HepG2 (cell line): ENCODE data around the gene ZCCHC3. TPM values are rescaled to one million over a fixed set of nuclear protein-coding genes. Genes with fewer than 3 reads are reported as not detected.

Experiments
- ARNT ChIP-seq: fragments of 450-650 bp; IDR thresholded peaks from 2 replicates; pipeline ENCODE4 v1.6.1; 2017
- BRD4 ChIP-seq: sonication (generic); formaldehyde crosslinking; IDR thresholded peaks from 2 replicates; pipeline ENCODE4 v1.4.0; 2020; ENCODE audit warnings: missing genetic modification reagents
- EEA1 ChIP-seq: sonication (generic); formaldehyde crosslinking; IDR thresholded peaks from 2 replicates; pipeline ENCODE4 v1.5.1; 2020; ENCODE audit warnings: mild to moderate bottlenecking, missing genetic modification reagents, borderline replicate concordance
- HDAC6 ChIP-seq: fragments of 200-600 bp; sonication (generic); IDR thresholded peaks from 2 replicates; pipeline ENCODE4 v1.7.0; 2017; ENCODE audit warnings: mild to moderate bottlenecking, antibody characterized with exemption, low read length, low read depth
- NCOA5 ChIP-seq: sonication (generic); formaldehyde crosslinking; IDR thresholded peaks from 2 replicates; pipeline ENCODE4 v1.4.0; 2020; ENCODE audit warnings: missing genetic modification reagents
- NFIC ChIP-seq: IDR thresholded peaks from 2 replicates; pipeline ENCODE4 v1.6.1; 2012; ENCODE audit warnings: mild to moderate bottlenecking, low read length, inconsistent platforms
- SMAD9 ChIP-seq: sonication (generic); formaldehyde crosslinking; IDR thresholded peaks from 2 replicates; pipeline ENCODE4 v1.5.1; 2020; ENCODE audit warnings: mild to moderate bottlenecking, missing genetic modification reagents
- SNAI1 ChIP-seq: sonication (generic); formaldehyde crosslinking; IDR thresholded peaks from 2 replicates; pipeline ENCODE4 v1.5.0; 2020; ENCODE audit warnings: mild to moderate bottlenecking, missing genetic modification reagents, borderline replicate concordance
- TFAP4 ChIP-seq: sonication (generic); IDR thresholded peaks from 2 replicates; pipeline ENCODE4 v1.6.1; 2016; ENCODE audit warnings: low read depth, borderline replicate concordance
- USF2 ChIP-seq, 2 experiments: sonication (generic) in 1 of 2; formaldehyde crosslinking in 1 of 2; IDR thresholded peaks; 2 replicates each; pipeline versions ENCODE4 v1.5.1 to v1.6.1; 2011 to 2020; ENCODE audit warnings: borderline replicate concordance in 1 of 2, low read depth in 1 of 2, low read length in 1 of 2, mild to moderate bottlenecking in 1 of 2, missing genetic modification reagents in 1 of 2, moderate library complexity in 1 of 2
- YEATS2 ChIP-seq: sonication (generic); formaldehyde crosslinking; IDR thresholded peaks from 2 replicates; pipeline ENCODE4 v1.4.0; 2020; ENCODE audit warnings: missing genetic modification reagents, borderline replicate concordance
- ZBTB8A ChIP-seq: sonication (generic); formaldehyde crosslinking; IDR thresholded peaks from 2 replicates; pipeline ENCODE4 v1.4.0; 2020; ENCODE audit warnings: mild to moderate bottlenecking, low read depth, missing genetic modification reagents, borderline replicate concordance
- ZNF687 ChIP-seq: sonication (generic); formaldehyde crosslinking; IDR thresholded peaks from 2 replicates; pipeline ENCODE4 v1.5.1; 2020; ENCODE audit warnings: mild to moderate bottlenecking, missing genetic modification reagents, moderate library complexity
- ZNF703 ChIP-seq: sonication (generic); formaldehyde crosslinking; IDR thresholded peaks from 2 replicates; pipeline ENCODE4 v1.5.1; 2020; ENCODE audit warnings: missing genetic modification reagents, mild to moderate bottlenecking, moderate library complexity, borderline replicate concordance
- ZNF839 ChIP-seq: sonication (generic); formaldehyde crosslinking; IDR thresholded peaks from 2 replicates; pipeline ENCODE4 v1.4.0; 2020; ENCODE audit warnings: missing genetic modification reagents, mild to moderate bottlenecking, borderline replicate concordance
- ZNF891 ChIP-seq: sonication (generic); formaldehyde crosslinking; IDR thresholded peaks from 2 replicates; pipeline ENCODE4 v1.5.0; 2020; ENCODE audit warnings: mild to moderate bottlenecking, missing genetic modification reagents
- polyA plus RNA-seq, 8 experiments: library from polyadenylated mRNA; depleted of rRNA in 3 of 8; stranded (reverse) in 7 of 8; unstranded in 1 of 8; fragments of >200 nt; fragmentation: Illumina TruSeq in 4 of 8; extraction: Trizol in 4 of 8; gene quantifications; 2 replicates each; pipeline versions ENCODE4 v1.2.1 to v1.2.3, GENCODE V29; 2011 to 2016; ENCODE audit warnings: low read depth in 4 of 8, missing spikeins in 1 of 8, mixed read lengths in 1 of 8; ENCODE audit not compliant: insufficient read depth in 1 of 8
- total RNA-seq, 5 experiments: library from RNA; depleted of rRNA; stranded (reverse); fragments of >200 nt; fragmentation: Illumina TruSeq; extraction: Trizol; gene quantifications; 2 replicates each; pipeline ENCODE4 v1.2.3, GENCODE V29; 2016; ENCODE audit warnings: low read depth in 1 of 5
- TF ChIP-seq, protein P1 (sequence below): sonication (generic); formaldehyde crosslinking; IDR thresholded peaks from 2 replicates; pipeline ENCODE4 v1.4.0; 2020; ENCODE audit warnings: missing genetic modification reagents, mild to moderate bottlenecking, borderline replicate concordance

Gene ZCCHC3
- total and polyA plus RNA-seq, 2 of the 13 experiments (the other 11 are each of a cell fraction or from before 2014, with no cell fraction given): 46.6 to 63.0 TPM

DNA sequence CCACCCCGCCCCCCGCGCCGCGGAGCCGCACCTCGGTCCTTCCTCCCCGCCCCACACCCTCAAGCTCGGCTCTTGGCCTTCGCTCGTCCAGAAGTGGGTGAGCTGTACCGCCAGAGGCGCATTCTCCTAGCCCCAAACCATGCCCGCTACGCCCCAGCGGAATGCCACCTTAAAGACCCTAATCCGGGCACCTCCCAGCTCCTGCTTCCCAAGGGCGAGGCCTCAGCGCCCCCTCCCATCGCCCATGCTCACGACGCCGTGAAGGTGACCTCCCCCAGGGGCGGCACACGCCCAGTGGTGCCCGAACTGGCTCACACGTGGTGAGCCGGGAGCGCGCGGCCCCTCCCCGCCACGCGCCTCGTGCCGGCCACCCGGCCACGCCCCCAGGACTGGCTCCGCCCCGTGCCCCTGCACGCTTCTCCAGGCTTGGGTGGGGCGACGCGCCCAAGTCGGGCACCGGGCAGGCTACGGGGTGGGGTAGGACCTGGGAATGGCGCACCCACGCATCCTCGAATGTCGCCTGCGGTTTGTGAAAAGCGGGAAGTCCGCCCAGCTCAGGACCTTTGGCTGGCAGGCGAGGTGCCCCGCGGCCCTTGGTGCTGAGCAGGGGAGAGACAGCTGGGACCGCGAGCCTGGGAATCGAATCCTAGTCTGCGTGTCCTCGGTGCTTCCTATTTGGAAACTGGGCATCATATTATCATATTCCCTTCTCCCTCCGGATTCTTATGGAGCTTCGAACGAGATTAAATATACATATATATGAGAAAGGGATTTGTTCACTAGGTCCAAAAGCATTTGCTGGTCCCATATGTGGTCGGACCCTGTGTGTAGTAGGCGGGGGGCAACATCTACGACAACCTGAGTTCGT is 27.0 kb downstream of the ZCCHC3 start (continued):
- TF ChIP-seq ZNF687 (CRISPR knock-in tag) (peak; percentile 98), ARNT (no peak), EEA1 (CRISPR knock-in tag) (peak; percentile 99; the same call in 1 of the 2 replicates), YEATS2 (CRISPR knock-in tag) (peak; percentile 71), SMAD9 (CRISPR knock-in tag) (no peak), HDAC6 (no peak), BRD4 (peak; percentile 89), TFAP4 (peak; percentile 69; the same call in 1 of the 2 replicates), ZNF891 (peak; percentile 99), NCOA5 (CRISPR knock-in tag) (no peak), ZBTB8A (CRISPR knock-in tag) (peak; percentile 99), ZNF703 (CRISPR knock-in tag) (peak; percentile 57; the same call in 1 of the 2 replicates), ZNF839 (CRISPR knock-in tag) (peak; percentile 95), USF2 (IDR thresholded peaks at IDR 0.05; ENCODE audit: low read depth, low read length) (peak; percentile 68), USF2 (CRISPR knock-in tag; IDR thresholded peaks at IDR 0.05; ENCODE audit: borderline replicate concordance) (peak; percentile 68; the same call in 1 of the 2 replicates), SNAI1 (no peak; the same call in 1 of the 2 replicates), NFIC (no peak)
- TF ChIP-seq, protein P1, sequence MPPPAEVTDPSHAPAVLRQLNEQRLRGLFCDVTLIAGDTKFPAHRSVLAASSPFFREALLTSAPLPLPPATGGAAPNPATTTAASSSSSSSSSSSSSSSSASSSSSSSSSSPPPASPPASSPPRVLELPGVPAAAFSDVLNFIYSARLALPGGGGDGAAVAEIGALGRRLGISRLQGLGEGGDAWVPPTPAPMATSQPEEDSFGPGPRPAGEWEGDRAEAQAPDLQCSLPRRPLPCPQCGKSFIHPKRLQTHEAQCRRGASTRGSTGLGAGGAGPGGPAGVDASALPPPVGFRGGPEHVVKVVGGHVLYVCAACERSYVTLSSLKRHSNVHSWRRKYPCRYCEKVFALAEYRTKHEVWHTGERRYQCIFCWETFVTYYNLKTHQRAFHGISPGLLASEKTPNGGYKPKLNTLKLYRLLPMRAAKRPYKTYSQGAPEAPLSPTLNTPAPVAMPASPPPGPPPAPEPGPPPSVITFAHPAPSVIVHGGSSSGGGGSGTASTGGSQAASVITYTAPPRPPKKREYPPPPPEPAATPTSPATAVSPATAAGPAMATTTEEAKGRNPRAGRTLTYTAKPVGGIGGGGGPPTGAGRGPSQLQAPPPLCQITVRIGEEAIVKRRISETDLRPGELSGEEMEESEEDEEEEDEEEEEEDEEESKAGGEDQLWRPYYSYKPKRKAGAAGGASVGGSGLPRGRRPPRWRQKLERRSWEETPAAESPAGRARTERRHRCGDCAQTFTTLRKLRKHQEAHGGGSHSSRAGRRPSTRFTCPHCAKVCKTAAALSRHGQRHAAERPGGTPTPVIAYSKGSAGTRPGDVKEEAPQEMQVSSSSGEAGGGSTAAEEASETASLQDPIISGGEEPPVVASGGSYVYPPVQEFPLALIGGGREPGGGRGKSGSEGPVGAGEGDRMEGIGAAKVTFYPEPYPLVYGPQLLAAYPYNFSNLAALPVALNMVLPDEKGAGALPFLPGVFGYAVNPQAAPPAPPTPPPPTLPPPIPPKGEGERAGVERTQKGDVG (CRISPR knock-in tag): no peak
